ENCODE measurements around the gene RUNX1.

DNA sequence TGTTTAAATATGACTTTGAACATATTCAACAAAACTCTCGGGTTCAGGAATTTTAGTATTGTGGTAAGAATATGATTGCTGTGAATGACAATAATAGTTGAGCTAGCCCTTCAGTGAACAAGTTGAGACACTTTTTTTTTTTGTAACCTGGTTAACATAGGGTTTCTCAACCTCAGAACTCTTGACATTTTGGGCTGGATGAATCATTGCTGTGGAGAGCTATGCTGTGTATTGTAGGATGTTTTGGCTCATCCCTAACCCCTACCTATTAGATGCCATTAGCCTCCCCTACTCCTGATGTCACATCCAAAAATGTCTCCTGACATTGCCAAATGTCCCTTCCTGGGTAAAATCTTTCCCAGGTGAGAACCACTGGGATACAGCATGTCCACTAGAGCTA lies 113.7 kb downstream of the RUNX1 start:
- TF ChIP-seq BHLHE40 (IDR thresholded peaks at IDR 0.05; ENCODE audit: borderline replicate concordance) (no peak), FOXM1 (IDR thresholded peaks at IDR 0.05; ENCODE audit: borderline replicate concordance) (no peak), ZNF384 (IDR thresholded peaks at IDR 0.05) (no peak), NFRKB (IDR thresholded peaks at IDR 0.05) (no peak), SUZ12 (IDR thresholded peaks at IDR 0.05) (no peak), TARDBP (IDR thresholded peaks at IDR 0.05) (no peak), SP1 (IDR thresholded peaks at IDR 0.05) (no peak)

Data from HEK293T (cell line).